Naive thymus-derived CD4-positive, alpha-beta T cell (primary cell): Measurements from ENCODE around the gene RPL18. TPM values are rescaled to one million over a fixed set of nuclear protein-coding genes. Genes with fewer than 3 reads are reported as not detected.
"Not testable (repeated sequence)": the region's sequence is repeated elsewhere in the genome, so short reads cannot be mapped to it uniquely, and the experiment has no call there.

Source experiments
- ATAC-seq: fragments of 150-1000 bp; cut with Tn5 transposase; 2 replicates; pipeline ENCODE4 v1.10.0; 2021; ENCODE audit warnings: mild to moderate bottlenecking, moderate library complexity
- CTCF ChIA-PET: fragments of 350-600 bp; sonication (Branson Sonifier 250); formaldehyde crosslinking; loops from one replicate; lab custom pipeline; 2021; ENCODE audit warnings: antibody characterized with exemption; lab: Charles Lee
- POLR2A ChIA-PET: fragments of 350-600 bp; sonication (Branson Sonifier 250); formaldehyde crosslinking; loops from one replicate; lab custom pipeline; 2021; ENCODE audit warnings: antibody characterized with exemption, inconsistent platforms; lab: Charles Lee
- DNase-seq, 9 donors: peaks; one replicate each; pipeline versions ENCODE4 v3.0.0 to v3.0.0-alpha.2; 2020 to 2022; ENCODE audit warnings: mixed read lengths in 1 of 9
- H3K27ac ChIP-seq: one replicate; pipeline ENCODE4 v1.7.0; 2013; ENCODE audit warnings: mild to moderate bottlenecking, low read depth, low read length, moderate library complexity
- H3K27me3 ChIP-seq, 2 donors: one replicate each; pipeline ENCODE4 v1.7.0; 2013; ENCODE audit warnings: low read length in 2 of 2, mild to moderate bottlenecking in 2 of 2, moderate library complexity in 2 of 2; ENCODE audit not compliant: control insufficient read depth in 2 of 2, insufficient read depth in 2 of 2
- H3K36me3 ChIP-seq, 3 experiments: 1 replicate in 2 of 3; 2 replicates in 1 of 3; pipeline ENCODE4 v1.7.0; 2013; ENCODE audit warnings: low read length in 3 of 3, mild to moderate bottlenecking in 3 of 3, moderate library complexity in 1 of 3; ENCODE audit not compliant: insufficient read depth in 3 of 3, control insufficient read depth in 2 of 3
- H3K4me1 ChIP-seq, 2 donors: one replicate each; pipeline ENCODE4 v1.7.0; 2013; ENCODE audit warnings: low read length in 2 of 2, mild to moderate bottlenecking in 2 of 2, moderate library complexity in 1 of 2; ENCODE audit not compliant: control insufficient read depth in 2 of 2, insufficient read depth in 2 of 2
- H3K4me3 ChIP-seq: 2 replicates; pipeline ENCODE4 v1.7.0; 2013; ENCODE audit warnings: mild to moderate bottlenecking, low read length
- H3K9me3 ChIP-seq, 3 experiments: 1 replicate in 2 of 3; 2 replicates in 1 of 3; pipeline ENCODE4 v1.7.0; 2013; ENCODE audit warnings: low read length in 3 of 3; ENCODE audit not compliant: control insufficient read depth in 2 of 3
- H3K27ac Mint-ChIP-seq, 9 donors: one replicate each; pipeline ENCODE4 v1.8.0; 2020 to 2022; ENCODE audit warnings: mixed read lengths in 9 of 9, mild to moderate bottlenecking in 8 of 9, moderate library complexity in 5 of 9, inconsistent platforms in 2 of 9
- H3K27me3 Mint-ChIP-seq, 5 donors: one replicate each; pipeline ENCODE4 v1.8.0; 2021 to 2022; ENCODE audit warnings: mixed read lengths in 5 of 5, mild to moderate bottlenecking in 1 of 5
- H3K36me3 Mint-ChIP-seq, 5 donors: one replicate each; pipeline ENCODE4 v1.8.0; 2020 to 2022; ENCODE audit warnings: mixed read lengths in 5 of 5, mild to moderate bottlenecking in 3 of 5, inconsistent platforms in 1 of 5
- H3K4me1 Mint-ChIP-seq, 7 donors: one replicate each; pipeline ENCODE4 v1.8.0; 2020 to 2022; ENCODE audit warnings: mixed read lengths in 7 of 7, mild to moderate bottlenecking in 3 of 7, inconsistent platforms in 1 of 7
- H3K4me3 Mint-ChIP-seq, 10 donors: one replicate each; pipeline ENCODE4 v1.8.0; 2020 to 2022; ENCODE audit warnings: mild to moderate bottlenecking in 10 of 10, mixed read lengths in 10 of 10, moderate library complexity in 6 of 10, inconsistent platforms in 2 of 10
- H3K9me3 Mint-ChIP-seq, 11 donors: one replicate each; pipeline ENCODE4 v1.8.0; 2020 to 2022; ENCODE audit warnings: mixed read lengths in 11 of 11, mild to moderate bottlenecking in 4 of 11, inconsistent platforms in 1 of 11, moderate library complexity in 1 of 11
- intact Hi-C, 2 donors: fragments of 100-400 bp; cut with micrococcal nuclease; formaldehyde crosslinking; loops; one replicate each; pipeline ENCODE4 v1.15.1; 2023
- polyA plus RNA-seq, 2 donors: library from polyadenylated mRNA; unstranded; fragments of 300-500 nt; fragmentation: Illumina TruSeq; gene quantifications; one replicate each; pipeline ENCODE4 v1.2.3, GENCODE V29; 2021
- total RNA-seq, 6 experiments: library from RNA in 5 of 6; stranded (reverse) in 5 of 6; gene quantifications; 1 replicate in 5 of 6; 2 replicates in 1 of 6; pipeline ENCODE4 v1.2.3 and lab custom pipeline; 2021 to 2026

RPL18 gene
- total and polyA plus RNA-seq, 7 experiments from 2014 or later, result 1,570 to 2,826 (median 2,813) TPM

DNA sequence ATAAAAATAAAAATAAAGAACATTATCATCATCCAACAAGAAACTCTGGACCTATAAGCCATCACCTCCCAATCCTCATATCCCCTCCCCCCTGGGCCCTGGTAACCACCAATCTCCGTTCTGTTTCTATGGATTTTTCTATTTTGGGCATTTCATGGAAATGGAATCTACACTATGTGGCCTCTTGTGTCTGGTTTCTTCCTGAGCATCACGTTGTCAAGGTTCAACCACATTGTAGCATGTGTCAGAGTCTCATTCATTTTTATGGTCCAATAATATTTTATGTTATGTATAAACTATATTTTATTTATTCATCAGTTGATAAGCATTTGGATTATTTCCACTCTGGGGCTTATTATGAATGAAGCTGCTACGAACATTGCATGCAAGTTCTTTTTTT, 40.1 kb downstream of the RPL18 start:
- ChIA-PET POLR2A (no interaction called here), CTCF (interaction anchor here (0.8 kb wide), 1 partner anchor 73 kb away, joined by 3 read pairs; no protein-coding TSS in a partner anchor)
- DNase-seq (no peak), ATAC-seq (no peak)
- H3K4me1 Mint-ChIP-seq, result peaks cover 0 to 4% (median 0%) of the 10 kb centered on the region in 7 donors
- Histone ChIP-seq H3K27ac (no peak overlapping the region), H3K27me3 (no peaks in the 10 kb centered on the region), H3K9me3 (no peaks in the 10 kb centered on the region), H3K4me3 (no peak overlapping the region), H3K36me3 (no peaks in the 10 kb centered on the region), H3K4me1 (no peaks in the 10 kb centered on the region)
- H3K27me3 Mint-ChIP-seq, result no peaks in the 10 kb centered on the region
- no peak overlapping the region for H3K27ac Mint-ChIP-seq
- intact Hi-C loops, result no loop called here
- no peaks in the 10 kb centered on the region for H3K36me3 Mint-ChIP-seq
- H3K4me3 Mint-ChIP-seq, result no peak overlapping the region
- H3K9me3 Mint-ChIP-seq, result no peaks in the 10 kb centered on the region

DNA sequence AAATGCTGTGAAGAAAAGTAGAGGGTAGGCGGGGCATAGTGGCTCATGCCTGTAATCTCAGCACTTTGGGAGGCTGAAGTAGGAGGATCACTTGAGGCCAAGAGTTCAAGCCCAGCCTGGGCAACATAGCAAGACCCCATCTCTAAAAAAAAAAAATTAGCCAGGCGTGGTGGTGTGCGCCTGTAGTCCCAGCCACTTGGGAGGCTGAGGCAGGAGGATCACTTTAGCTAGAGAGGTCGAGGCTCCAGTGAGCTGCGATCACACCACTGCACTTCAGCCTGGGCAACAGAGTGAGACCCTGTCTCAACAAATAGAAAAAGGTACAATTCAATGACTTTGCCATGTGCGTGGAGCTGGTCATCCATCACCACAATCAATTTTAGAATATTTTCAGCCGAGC, 41.1 kb downstream of the RPL18 start:
- H3K9me3 Mint-ChIP-seq, H3K9me3 ChIP-seq, H3K27ac ChIP-seq, H3K36me3 ChIP-seq, DNase-seq, ATAC-seq, H3K4me3 ChIP-seq, intact Hi-C loops, H3K4me1 Mint-ChIP-seq, H3K4me3 Mint-ChIP-seq, H3K27me3 Mint-ChIP-seq, H3K36me3 Mint-ChIP-seq, POLR2A ChIA-PET, H3K27me3 ChIP-seq, H3K4me1 ChIP-seq, H3K27ac Mint-ChIP-seq: not testable (repeated sequence)
- CTCF ChIA-PET, result interaction anchor here (0.7 kb wide), 1 partner anchor 1236 kb away, joined by 3 read pairs; no protein-coding TSS in a partner anchor

DNA sequence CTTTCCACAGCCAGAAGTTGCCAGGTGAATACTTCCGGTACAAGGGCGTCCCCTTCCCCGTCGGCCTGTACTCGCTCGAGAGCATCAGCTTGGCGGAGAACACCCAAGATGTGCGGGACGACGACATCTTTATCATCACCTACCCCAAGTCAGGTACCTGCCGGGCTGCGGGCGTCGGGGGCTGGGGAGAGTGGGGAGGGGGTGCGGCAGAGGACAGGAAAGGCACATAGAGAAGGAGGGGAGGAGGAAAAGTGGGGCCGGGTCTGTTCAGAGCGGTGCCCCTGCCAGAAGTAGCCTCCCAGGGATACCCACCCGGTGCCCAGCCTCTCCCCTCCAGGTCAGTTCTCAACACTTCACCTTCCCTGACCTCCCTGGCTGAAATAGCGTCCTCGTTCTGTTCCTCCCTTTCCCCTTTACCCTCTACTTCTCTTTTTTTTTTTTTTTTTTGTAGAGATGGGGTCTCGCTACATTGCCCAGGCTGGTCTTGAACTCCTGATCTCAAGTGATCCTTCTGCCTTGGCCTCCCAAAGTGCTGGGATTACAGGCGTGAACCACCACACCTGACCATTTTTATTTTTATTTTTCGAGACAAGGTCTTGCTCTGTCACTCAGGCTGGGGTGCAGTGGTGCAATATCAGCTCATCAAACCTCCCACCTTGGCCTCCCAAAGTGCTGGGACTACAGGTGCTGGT, 42.9 kb downstream of the RPL18 start:
- ATAC-seq, result no peak
- Mint-ChIP-seq H3K27me3 (no peaks in the 10 kb centered on the region), H3K27ac (no peak overlapping the region), H3K4me3 (no peak overlapping the region), H3K36me3 (no peaks in the 10 kb centered on the region), H3K9me3 (no peaks in the 10 kb centered on the region), H3K4me1 (peaks cover 0 to 4% (median 0%) of the 10 kb centered on the region in 7 donors)
- H3K4me3 ChIP-seq, result no peak overlapping the region
- no peaks in the 10 kb centered on the region for H3K27me3 ChIP-seq
- H3K4me1 ChIP-seq, result no peaks in the 10 kb centered on the region
- intact Hi-C loops, result no loop called here
- DNase-seq, result no peak
- no peak overlapping the region for H3K27ac ChIP-seq
- POLR2A ChIA-PET, result no interaction called here
- no peaks in the 10 kb centered on the region for H3K36me3 ChIP-seq
- H3K9me3 ChIP-seq, result no peaks in the 10 kb centered on the region
- CTCF ChIA-PET, result no interaction called here

DNA sequence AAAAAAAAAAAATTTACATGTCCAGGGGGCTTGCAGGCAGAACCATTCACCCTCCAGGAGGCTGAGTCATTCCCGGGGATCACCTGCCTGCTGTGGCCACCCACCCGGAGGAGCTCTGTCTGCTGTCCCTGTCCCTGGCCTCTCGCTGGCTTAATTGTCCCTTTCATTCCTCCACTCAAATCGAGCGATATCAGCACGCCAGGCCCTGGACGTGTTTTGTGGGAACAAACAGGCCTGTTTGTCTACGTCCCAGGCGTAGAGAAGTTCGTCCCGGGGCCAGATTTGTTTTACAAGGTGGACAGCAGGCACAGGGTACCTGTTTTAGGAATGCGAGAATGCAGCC, 45.8 kb downstream of the RPL18 start:
- ATAC-seq, result no peak
- H3K27ac Mint-ChIP-seq, result no peak overlapping the region

DNA sequence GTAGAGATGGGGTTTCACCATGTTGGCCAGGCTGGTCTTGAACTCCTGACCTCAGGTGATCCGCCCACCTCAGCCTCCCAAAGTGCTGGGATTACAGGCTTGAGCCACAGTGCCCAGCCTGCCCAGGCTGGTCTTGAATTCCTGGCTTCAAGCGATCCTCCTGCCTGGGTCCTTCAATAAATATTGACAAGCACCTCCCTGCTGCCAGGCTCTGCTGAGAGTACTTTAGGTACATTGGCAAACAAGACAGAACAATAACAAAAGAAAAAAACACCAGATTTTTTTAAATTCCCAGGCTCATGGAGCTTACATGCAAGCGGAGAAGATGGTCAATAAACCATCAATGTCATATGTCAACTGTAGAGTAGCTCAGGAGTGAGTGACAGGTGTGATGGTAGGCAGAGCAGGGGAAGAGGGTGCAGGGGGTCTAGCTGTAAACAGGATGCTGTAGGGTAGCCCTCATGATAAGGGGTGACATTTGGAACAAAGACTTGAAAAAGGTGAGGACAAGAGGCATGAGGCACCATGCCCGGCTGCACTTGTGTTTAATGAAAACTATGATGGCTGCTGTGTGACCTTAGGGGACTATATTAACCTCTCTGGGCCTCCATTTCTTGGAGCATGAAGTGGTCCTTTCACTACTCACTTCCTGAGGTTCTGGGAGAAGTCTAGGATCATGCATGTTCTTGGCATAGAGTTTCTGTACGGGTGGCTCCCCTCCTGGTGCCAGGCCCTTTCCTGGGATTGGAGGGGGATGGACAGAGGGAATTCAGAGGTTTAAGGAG, 47.4 kb downstream of the RPL18 start:
- peaks cover 0 to 6% (median 3%) of the 10 kb centered on the region in 5 donors for H3K27me3 Mint-ChIP-seq
- ATAC-seq, result no peak
- no peaks in the 10 kb centered on the region for H3K9me3 Mint-ChIP-seq
- ChIA-PET POLR2A (no interaction called here), CTCF (interaction anchor here (1.2 kb wide), 1 partner anchor 12 kb away, joined by 3 read pairs; no protein-coding TSS in a partner anchor)
- no peak overlapping the region for H3K4me3 ChIP-seq
- no peaks in the 10 kb centered on the region for H3K36me3 Mint-ChIP-seq
- H3K36me3 ChIP-seq, result no peaks in the 10 kb centered on the region
- no peak overlapping the region for H3K27ac Mint-ChIP-seq
- H3K9me3 ChIP-seq, result no peaks in the 10 kb centered on the region
- H3K4me3 Mint-ChIP-seq, result no peak overlapping the region
- H3K4me1 Mint-ChIP-seq, result peaks cover 0 to 4% (median 0%) of the 10 kb centered on the region in 7 donors
- DNase-seq, result no peak
- no peaks in the 10 kb centered on the region for H3K4me1 ChIP-seq
- H3K27me3 ChIP-seq, result no peaks in the 10 kb centered on the region
- no peak overlapping the region for H3K27ac ChIP-seq
- intact Hi-C loops, result no loop called here

More for the DNA sequence above, 45.8 kb downstream of the RPL18 start:
- peaks cover 0 to 4% (median 0%) of the 10 kb centered on the region in 7 donors for H3K4me1 Mint-ChIP-seq
- H3K27ac ChIP-seq, result no peak overlapping the region
- POLR2A ChIA-PET, result no interaction called here
- H3K36me3 ChIP-seq, result no peaks in the 10 kb centered on the region
- no peak overlapping the region for H3K4me3 ChIP-seq
- CTCF ChIA-PET, result interaction anchor here (0.5 to 1.7 kb wide), 2 partner anchors 11 to 390 kb away, joined by 3 to 6 read pairs; no protein-coding TSS in a partner anchor
- intact Hi-C loops, result no loop called here
- H3K27me3 ChIP-seq, result no peaks in the 10 kb centered on the region
- H3K36me3 Mint-ChIP-seq, result no peaks in the 10 kb centered on the region
- no peaks in the 10 kb centered on the region for H3K9me3 ChIP-seq
- no peaks in the 10 kb centered on the region for H3K4me1 ChIP-seq
- no peaks in the 10 kb centered on the region for H3K9me3 Mint-ChIP-seq
- no peak overlapping the region for H3K4me3 Mint-ChIP-seq
- no peak for DNase-seq
- H3K27me3 Mint-ChIP-seq, result peaks cover 0 to 4% (median 0%) of the 10 kb centered on the region in 5 donors

DNA sequence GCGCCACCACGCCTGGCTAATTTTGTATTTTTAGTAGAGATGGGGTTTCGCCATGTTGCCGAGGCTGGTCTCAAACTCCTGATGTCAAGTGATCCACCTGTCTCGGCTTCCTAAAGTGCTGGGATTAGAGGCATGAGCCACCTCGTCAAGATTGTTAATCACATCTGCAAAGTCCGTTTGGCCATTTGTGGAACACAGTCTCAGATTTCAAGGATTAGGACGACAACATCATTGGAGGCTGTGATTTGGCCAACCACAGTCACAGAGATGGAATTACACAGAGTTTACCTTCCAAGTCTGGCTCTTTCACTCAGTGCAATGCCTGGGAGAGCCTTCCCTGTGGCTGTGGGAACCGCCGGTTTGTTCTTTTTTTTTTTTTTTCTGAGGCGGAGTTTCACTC, 49.2 kb downstream of the RPL18 start:
- peaks cover 0 to 4% (median 0%) of the 10 kb centered on the region in 7 donors for H3K4me1 Mint-ChIP-seq
- no peak overlapping the region for H3K27ac Mint-ChIP-seq
- no peak for DNase-seq
- ATAC-seq, result no peak
- no peak overlapping the region for H3K4me3 ChIP-seq
- H3K27ac ChIP-seq, result no peak overlapping the region
- H3K27me3 ChIP-seq, result no peaks in the 10 kb centered on the region
- H3K27me3 Mint-ChIP-seq, result peaks cover 0 to 6% (median 3%) of the 10 kb centered on the region in 5 donors
- ChIA-PET CTCF (interaction anchor here (0.5 to 0.7 kb wide), 2 partner anchors 24 to 144 kb away, joined by 3 read pairs; no protein-coding TSS in a partner anchor), POLR2A (no interaction called here)
- no peaks in the 10 kb centered on the region for H3K36me3 ChIP-seq
- H3K9me3 Mint-ChIP-seq, result no peaks in the 10 kb centered on the region
- no peaks in the 10 kb centered on the region for H3K36me3 Mint-ChIP-seq
- no peak overlapping the region for H3K4me3 Mint-ChIP-seq
- no peaks in the 10 kb centered on the region for H3K9me3 ChIP-seq
- no peaks in the 10 kb centered on the region for H3K4me1 ChIP-seq
- intact Hi-C loops, result no loop called here
